ENCODE data around the gene GOSR2.
"Not testable (repeated sequence)": the region's sequence is repeated elsewhere in the genome, so short reads cannot be mapped to it uniquely, and the experiment has no call there.

Gene GOSR2

GRCh38 chr17:46894024-46894423, 28.9 kb upstream of the GOSR2 start:
- DNase-seq (ENCODE audit: low spot score) = no peak

GRCh38 chr17:46894476-46895151, 28.3 kb upstream of the GOSR2 start:
- no peak for DNase-seq (ENCODE audit: low spot score)

GRCh38 chr17:46895171-46895570, 27.8 kb upstream of the GOSR2 start:
- DNase-seq (ENCODE audit: low spot score) = no peak

GRCh38 chr17:46896991-46897390, 26.0 kb upstream of the GOSR2 start:
- DNase-seq (ENCODE audit: low spot score) = no peak

GRCh38 chr17:46898364-46898763, 24.6 kb upstream of the GOSR2 start:
- no peak for DNase-seq (ENCODE audit: low spot score)

GRCh38 chr17:46898860-46899259, 24.1 kb upstream of the GOSR2 start:
- no peak for DNase-seq (ENCODE audit: low spot score)

GRCh38 chr17:46901291-46901690, 21.7 kb upstream of the GOSR2 start:
- DNase-seq (ENCODE audit: low spot score) = no peak

- no peak for DNase-seq (ENCODE audit: low spot score)
Observed at GRCh38 chr17:46903762-46904672, 18.9 kb upstream of the GOSR2 start.

- no peak for DNase-seq (ENCODE audit: low spot score)
Observed at GRCh38 chr17:46908068-46908737, 14.8 kb upstream of the GOSR2 start.

- no peak for DNase-seq (ENCODE audit: low spot score)
Observed at GRCh38 chr17:46910179-46910927, 12.6 kb upstream of the GOSR2 start.

- no peak for DNase-seq (ENCODE audit: low spot score)
Observed at GRCh38 chr17:46911311-46911710, 11.6 kb upstream of the GOSR2 start.

- no peak for DNase-seq (ENCODE audit: low spot score)
Observed at GRCh38 chr17:46915596-46915995, 7.4 kb upstream of the GOSR2 start.

- DNase-seq (ENCODE audit: low spot score) = no peak
Observed at GRCh38 chr17:46916211-46916610, 6.7 kb upstream of the GOSR2 start.

- DNase-seq (ENCODE audit: low spot score) = no peak
Observed at GRCh38 chr17:46916623-46917022, 6.3 kb upstream of the GOSR2 start.

GRCh38 chr17:46917041-46917440, 5.9 kb upstream of the GOSR2 start:
- DNase-seq (ENCODE audit: low spot score) = no peak

GRCh38 chr17:46917516-46917915, 5.4 kb upstream of the GOSR2 start:
- DNase-seq (ENCODE audit: low spot score) = no peak

GRCh38 chr17:46921962-46922361, 998 bp upstream of the GOSR2 start:
- not testable (repeated sequence) for DNase-seq (ENCODE audit: low spot score)

- no peak for DNase-seq (ENCODE audit: low spot score)
Observed at GRCh38 chr17:46922487-46922803, 515 bp upstream of the GOSR2 start.

- no peak for DNase-seq (ENCODE audit: low spot score)
Observed at GRCh38 chr17:46925185-46925868, 2.4 kb downstream of the GOSR2 start.

GRCh38 chr17:46928467-46929261, 5.7 kb downstream of the GOSR2 start:
- no peak for DNase-seq (ENCODE audit: low spot score)

GRCh38 chr17:46929413-46929812, 6.5 kb downstream of the GOSR2 start:
- DNase-seq (ENCODE audit: low spot score) = no peak
